ENCODE measurements around the gene AFG3L2.

- TF ChIP-seq CTCF (IDR thresholded peaks at IDR 0.05) (no peak), POLR2A (IDR thresholded peaks at IDR 0.05) (no peak)
Measured at GRCh38 chr18:12362473-12363174, 14.4 kb downstream of the AFG3L2 start.

Data from right lobe of liver (tissue), 4 donors.